Measurements from ENCODE around the gene RSPH3. TPM values are rescaled to one million over a fixed set of nuclear protein-coding genes. Genes with fewer than 3 reads are reported as not detected.
"Not testable (repeated sequence)": the region's sequence is repeated elsewhere in the genome, so short reads cannot be mapped to it uniquely, and the experiment has no call there.

The RSPH3 gene
- total RNA-seq, 1 donor from 2014 or later, result 2.3 TPM

GRCh38 chr6:159025224-159025623 is 25.2 kb upstream of the RSPH3 start:
- DNase-seq (ENCODE audit: low read depth in 2 of 2), result not testable (repeated sequence)

GRCh38 chr6:159023893-159024292 is 23.9 kb upstream of the RSPH3 start:
- DNase-seq (ENCODE audit: low read depth in 2 of 2), result no peak

GRCh38 chr6:159020011-159020410 is 20.0 kb upstream of the RSPH3 start:
- DNase-seq (ENCODE audit: low read depth in 2 of 2), result no peak

GRCh38 chr6:159017757-159018559 is 18.0 kb upstream of the RSPH3 start:
- no peak for DNase-seq (ENCODE audit: low read depth in 2 of 2)

- no peak for DNase-seq (ENCODE audit: low read depth in 2 of 2)
These were observed 14.4 kb upstream of the RSPH3 start for GRCh38 chr6:159014406-159014805.

GRCh38 chr6:159013229-159013628 is 13.2 kb upstream of the RSPH3 start:
- no peak for DNase-seq (ENCODE audit: low read depth in 2 of 2)

- DNase-seq (ENCODE audit: low read depth in 2 of 2), result no peak
These were observed 12.2 kb upstream of the RSPH3 start for GRCh38 chr6:159012201-159012600.

GRCh38 chr6:159010037-159010612 is 10.1 kb upstream of the RSPH3 start:
- DNase-seq (ENCODE audit: low read depth in 2 of 2), result not testable (repeated sequence)

GRCh38 chr6:159008656-159009288 is 8.8 kb upstream of the RSPH3 start:
- peak; percentile 30 to 49 for DNase-seq (ENCODE audit: low read depth in 2 of 2)

- DNase-seq (ENCODE audit: low read depth in 2 of 2), result no peak
These were observed 7.5 kb upstream of the RSPH3 start for GRCh38 chr6:159007510-159007909.

GRCh38 chr6:159005436-159005835 is 5.4 kb upstream of the RSPH3 start:
- DNase-seq (ENCODE audit: low read depth in 2 of 2), result no peak

- no peak for DNase-seq (ENCODE audit: low read depth in 2 of 2)
These were observed 4.6 kb upstream of the RSPH3 start for GRCh38 chr6:159004592-159004991.

GRCh38 chr6:159002432-159003155 is 2.6 kb upstream of the RSPH3 start:
- no peak for DNase-seq (ENCODE audit: low read depth in 2 of 2)

- no peak for DNase-seq (ENCODE audit: low read depth in 2 of 2)
These were observed 792 bp downstream of the RSPH3 start for GRCh38 chr6:158999154-158999665.

- DNase-seq (ENCODE audit: low read depth in 2 of 2), result no peak
These were observed 3.1 kb downstream of the RSPH3 start for GRCh38 chr6:158996856-158997255.

- DNase-seq (ENCODE audit: low read depth in 2 of 2), result no peak
These were observed 6.4 kb downstream of the RSPH3 start for GRCh38 chr6:158993639-158994038.

GRCh38 chr6:158991017-158991723 is 8.8 kb downstream of the RSPH3 start:
- no peak for DNase-seq (ENCODE audit: low read depth in 2 of 2)

- DNase-seq (ENCODE audit: low read depth in 2 of 2), result not testable (repeated sequence)
These were observed 10.3 kb downstream of the RSPH3 start for GRCh38 chr6:158989711-158990110.

GRCh38 chr6:158988477-158988876 is 11.5 kb downstream of the RSPH3 start:
- DNase-seq (ENCODE audit: low read depth in 2 of 2), result no peak

- no peak for DNase-seq (ENCODE audit: low read depth in 2 of 2)
These were observed 12.3 kb downstream of the RSPH3 start for GRCh38 chr6:158987657-158988056.

GRCh38 chr6:158978757-158979156 is 21.2 kb downstream of the RSPH3 start:
- no peak for DNase-seq (ENCODE audit: low read depth in 2 of 2)

Data from dermis microvascular lymphatic vessel endothelial cell (primary cell).